ENCODE measurements around the gene CA12. TPM values are rescaled to one million over a fixed set of nuclear protein-coding genes. Genes with fewer than 3 reads are reported as not detected.

CA12 gene
- total RNA-seq, 4 donors from 2014 or later = 13.3 to 46.7 (median 17.5) TPM

- H3K4me3 ChIP-seq = no peak overlapping the region
- no peak for ATAC-seq
- no peak for TF ChIP-seq POLR2AphosphoS5 (IDR thresholded peaks at IDR 0.05)
- TF ChIP-seq EP300 (IDR thresholded peaks at IDR 0.05) = no peak
- no peak for TF ChIP-seq POLR2A (IDR thresholded peaks at IDR 0.05)
- no peak for TF ChIP-seq CTCF (IDR thresholded peaks at IDR 0.05)
- no peaks in the 10 kb centered on the region for H3K36me3 ChIP-seq
- 79 to 100% methylated on average over 2 of the region's 3 CpGs for WGBS, 2 donors (ENCODE audit: low coverage in 1 of 2)
- peaks cover 6 to 72% (median 16%) of the 10 kb centered on the region in 3 donors for H3K4me1 ChIP-seq
- no peaks in the 10 kb centered on the region for H3K9me3 ChIP-seq
- peak overlapping the region in 2 of 4 donors; percentile 65 to 75 for H3K27ac ChIP-seq
- H3K27me3 ChIP-seq = no peaks in the 10 kb centered on the region
Measured at GRCh38 chr15:63373330-63373729, 8.3 kb downstream of the CA12 start.

- TF ChIP-seq POLR2A (IDR thresholded peaks at IDR 0.05) = no peak
- TF ChIP-seq CTCF (IDR thresholded peaks at IDR 0.05) = no peak
- no peak for TF ChIP-seq EP300 (IDR thresholded peaks at IDR 0.05)
- no peak for TF ChIP-seq POLR2AphosphoS5 (IDR thresholded peaks at IDR 0.05)
- Histone ChIP-seq H3K27ac (peak overlapping the region in 2 of 4 donors; percentile 65 to 75), H3K36me3 (no peaks in the 10 kb centered on the region), H3K4me1 (peaks cover 6 to 78% (median 16%) of the 10 kb centered on the region in 3 donors), H3K9me3 (no peaks in the 10 kb centered on the region), H3K4me3 (no peak overlapping the region), H3K27me3 (no peaks in the 10 kb centered on the region)
- no peak for ATAC-seq
- WGBS, 2 donors (ENCODE audit: low coverage in 1 of 2) = 80% methylated on average over 1 of the region's 5 CpGs; no CpG with 5 or more reads in 1 of the 2 donors
Measured at GRCh38 chr15:63372753-63373152, 8.9 kb downstream of the CA12 start.

- Histone ChIP-seq H3K4me3 (no peak overlapping the region), H3K27me3 (no peaks in the 10 kb centered on the region), H3K27ac (peak overlapping the region; percentile 4 to 75 (median 64)), H3K9me3 (no peaks in the 10 kb centered on the region), H3K36me3 (no peaks in the 10 kb centered on the region), H3K4me1 (peaks cover 6 to 84% (median 16%) of the 10 kb centered on the region in 3 donors)
- WGBS, 2 donors (ENCODE audit: low coverage in 1 of 2) = 20 to 81% methylated on average over 1 to 3 of the region's 12 CpGs
- peak; percentile 78 for ATAC-seq
- TF ChIP-seq EP300 (IDR thresholded peaks at IDR 0.05) (no peak), CTCF (IDR thresholded peaks at IDR 0.05) (no peak), POLR2A (IDR thresholded peaks at IDR 0.05) (no peak), POLR2AphosphoS5 (IDR thresholded peaks at IDR 0.05) (no peak)
Measured at GRCh38 chr15:63372018-63372705, 9.5 kb downstream of the CA12 start.

GRCh38 chr15:63371297-63371918 lies 10.2 kb downstream of the CA12 start:
- peaks cover 6 to 92% (median 16%) of the 10 kb centered on the region in 3 donors for H3K4me1 ChIP-seq
- ATAC-seq = peak; percentile 67
- WGBS, 2 donors (ENCODE audit: low coverage in 1 of 2) = 58 to 59% methylated on average over 2 to 10 of the region's 15 CpGs
- peak overlapping the region; percentile 5 to 75 (median 64) for H3K27ac ChIP-seq
- H3K9me3 ChIP-seq = no peaks in the 10 kb centered on the region
- H3K27me3 ChIP-seq = no peaks in the 10 kb centered on the region
- H3K4me3 ChIP-seq = no peak overlapping the region
- no peak for TF ChIP-seq POLR2AphosphoS5 (IDR thresholded peaks at IDR 0.05)
- no peaks in the 10 kb centered on the region for H3K36me3 ChIP-seq

- TF ChIP-seq EP300 (IDR thresholded peaks at IDR 0.05) = no peak
- no peak for TF ChIP-seq CTCF (IDR thresholded peaks at IDR 0.05)
- TF ChIP-seq POLR2A (IDR thresholded peaks at IDR 0.05) = no peak
- no peak for TF ChIP-seq POLR2AphosphoS5 (IDR thresholded peaks at IDR 0.05)
- no peaks in the 10 kb centered on the region for H3K27me3 ChIP-seq
- H3K36me3 ChIP-seq = no peaks in the 10 kb centered on the region
- no peaks in the 10 kb centered on the region for H3K9me3 ChIP-seq
- WGBS, 2 donors (ENCODE audit: low coverage in 1 of 2) = 77 to 88% methylated on average over 4 of the region's 4 CpGs
- no peak for ATAC-seq
- H3K4me1 ChIP-seq = peaks cover 6 to 95% (median 16%) of the 10 kb centered on the region in 3 donors
- peak overlapping the region in 3 of 4 donors; percentile 48 to 75 (median 65) for H3K27ac ChIP-seq
- H3K4me3 ChIP-seq = no peak overlapping the region
Measured at GRCh38 chr15:63370764-63371163, 10.9 kb downstream of the CA12 start.
